ENCODE results near the gene ZNF335. TPM values are rescaled to one million over a fixed set of nuclear protein-coding genes. Genes with fewer than 3 reads are reported as not detected.
"Not testable (repeated sequence)": the region's sequence is repeated elsewhere in the genome, so short reads cannot be mapped to it uniquely, and the experiment has no call there.

ZNF335 gene
- total RNA-seq, 2 donors from 2014 or later = 21.4 to 43.4 TPM

GRCh38 chr20:45905505-45906079 is 66.4 kb downstream of the ZNF335 start:
- intact Hi-C loops (cut with DNase I) = no loop called here

DNA sequence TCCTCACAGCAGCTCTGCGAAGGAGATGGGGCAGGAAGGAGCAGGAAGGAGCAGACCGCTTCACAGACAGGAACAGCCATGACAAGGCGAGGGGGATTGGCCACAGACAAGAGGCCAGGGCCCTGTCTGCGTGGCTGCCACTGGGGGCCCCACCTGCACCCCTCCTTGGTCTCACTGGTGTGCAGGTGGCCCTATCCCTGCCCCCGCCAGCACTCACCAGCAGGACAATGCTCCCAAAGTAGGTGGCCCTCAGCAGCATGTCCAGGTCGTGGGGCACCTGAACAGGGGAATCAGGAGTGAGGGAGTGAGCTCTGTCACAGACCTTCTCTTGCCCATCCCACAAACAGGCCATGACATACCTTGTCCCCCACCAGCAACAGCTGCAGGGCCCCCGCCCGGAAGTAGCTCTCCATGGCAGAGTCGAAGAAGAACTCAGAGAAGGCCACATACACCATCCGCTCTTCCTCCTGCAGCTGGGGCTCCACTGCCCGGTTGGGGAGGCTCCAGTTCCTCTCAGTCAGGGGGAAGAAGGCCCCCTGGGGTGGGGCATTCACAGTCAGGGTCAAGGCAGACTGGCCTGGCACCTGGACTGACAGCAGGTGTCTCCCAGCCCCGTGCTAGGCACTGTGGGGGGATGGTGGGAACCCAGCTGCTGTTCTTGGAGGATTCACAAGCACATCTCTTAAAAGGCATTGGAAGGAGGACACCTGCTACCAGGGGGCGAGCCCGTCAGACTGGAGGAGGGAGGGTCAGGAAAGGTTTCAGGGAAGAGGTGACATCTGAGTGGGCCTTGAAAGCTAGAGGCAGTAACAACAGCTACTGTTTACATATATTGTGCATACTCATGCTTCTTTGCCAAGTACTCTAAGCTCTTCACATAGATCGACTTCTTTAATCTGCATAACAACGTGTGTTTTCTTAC is 67.2 kb downstream of the ZNF335 start:
- Histone ChIP-seq H3K4me3 (no peak overlapping the region), H3K4me1 (replicated peaks) (no peaks in the 10 kb centered on the region), H3K27ac (no peak overlapping the region), H3K9me3 (no peaks in the 10 kb centered on the region), H3K36me3 (no peaks in the 10 kb centered on the region), H3K27me3 (replicated peaks; ENCODE audit: insufficient read depth) (no peaks in the 10 kb centered on the region)
- intact Hi-C loops (cut with DNase I) = no loop called here
- TF ChIP-seq POLR2AphosphoS5 (IDR thresholded peaks at IDR 0.05) (no peak), CTCF (IDR thresholded peaks at IDR 0.05) (no peak), POLR2A (IDR thresholded peaks at IDR 0.05) (no peak)
- no peak for DNase-seq (ENCODE audit: low spot score)
- 85% methylated on average over 15 of the region's 16 CpGs for WGBS

More at GRCh38 chr20:45905505-45906079, 66.4 kb downstream of the ZNF335 start:
- no peaks in the 10 kb centered on the region for H3K36me3 ChIP-seq
- no peaks in the 10 kb centered on the region for H3K27me3 ChIP-seq (replicated peaks; ENCODE audit: insufficient read depth)
- DNase-seq (ENCODE audit: low spot score) = no peak
- WGBS = 92% methylated on average over 8 of the region's 8 CpGs
- H3K4me1 ChIP-seq (replicated peaks) = no peaks in the 10 kb centered on the region
- no peaks in the 10 kb centered on the region for H3K9me3 ChIP-seq
- no peak for TF ChIP-seq POLR2A (IDR thresholded peaks at IDR 0.05)
- TF ChIP-seq POLR2AphosphoS5 (IDR thresholded peaks at IDR 0.05) = no peak
- TF ChIP-seq CTCF (IDR thresholded peaks at IDR 0.05) = no peak
- no peak overlapping the region for H3K4me3 ChIP-seq
- no peak overlapping the region for H3K27ac ChIP-seq

DNA sequence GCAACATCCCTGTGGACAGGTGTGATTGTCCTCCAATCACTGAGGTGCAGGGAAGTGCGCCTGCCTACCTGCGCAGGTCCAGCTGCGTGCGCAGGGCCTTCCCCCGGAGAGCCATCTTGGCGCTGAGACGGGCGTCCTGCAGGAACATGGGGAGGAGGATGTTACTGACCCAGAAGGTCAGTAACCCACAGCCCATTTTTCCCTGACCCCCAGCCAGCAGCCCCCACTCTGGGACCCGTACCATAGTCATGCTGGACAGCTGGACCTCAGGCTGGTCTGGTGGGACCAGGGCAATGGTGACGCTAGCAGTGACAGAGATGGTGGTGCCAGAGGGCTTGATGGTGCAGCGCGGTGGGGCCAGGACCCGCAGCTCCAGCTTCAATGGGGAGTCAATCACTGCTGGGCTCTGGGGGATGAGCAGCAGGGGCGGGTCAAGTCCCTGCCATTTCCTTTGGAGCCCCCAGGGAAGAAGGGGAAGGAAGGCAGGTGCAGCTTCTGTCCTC is 69.8 kb downstream of the ZNF335 start:
- intact Hi-C loops (cut with DNase I) = no loop called here
- no peak overlapping the region for H3K27ac ChIP-seq
- H3K4me1 ChIP-seq (replicated peaks) = no peaks in the 10 kb centered on the region
- H3K9me3 ChIP-seq = no peaks in the 10 kb centered on the region
- DNase-seq (ENCODE audit: low spot score) = no peak
- TF ChIP-seq POLR2AphosphoS5 (IDR thresholded peaks at IDR 0.05) (no peak), CTCF (IDR thresholded peaks at IDR 0.05) (no peak), POLR2A (IDR thresholded peaks at IDR 0.05) (no peak)
- H3K27me3 ChIP-seq (replicated peaks; ENCODE audit: insufficient read depth) = no peaks in the 10 kb centered on the region
- WGBS = 96% methylated on average over 14 of the region's 14 CpGs
- no peak overlapping the region for H3K4me3 ChIP-seq
- H3K36me3 ChIP-seq = no peaks in the 10 kb centered on the region

DNA sequence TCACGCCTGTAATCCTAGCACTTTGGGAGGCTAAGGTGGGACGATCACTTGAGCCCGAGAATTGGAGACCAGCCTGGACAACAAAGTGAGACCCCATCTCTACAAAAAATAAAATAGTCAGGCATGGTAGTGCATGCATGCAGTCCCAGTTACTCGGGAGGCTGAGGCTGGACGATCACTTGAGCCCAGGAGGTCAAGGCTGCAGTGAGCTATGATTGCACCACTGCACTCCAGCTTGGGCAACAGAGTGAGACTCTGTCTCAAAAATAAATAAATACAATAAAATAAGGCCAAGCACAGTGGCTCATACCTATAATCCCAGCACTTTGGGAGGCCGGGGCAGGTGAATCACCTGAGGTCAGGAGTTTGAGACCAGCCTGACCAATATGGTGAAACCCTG is 70.7 kb downstream of the ZNF335 start:
- H3K4me3 ChIP-seq; H3K27me3 ChIP-seq (replicated peaks; ENCODE audit: insufficient read depth); H3K4me1 ChIP-seq (replicated peaks); intact Hi-C loops (cut with DNase I); H3K27ac ChIP-seq; DNase-seq (ENCODE audit: low spot score); H3K9me3 ChIP-seq; H3K36me3 ChIP-seq: not testable (repeated sequence)
- WGBS = 95% methylated on average over 6 of the region's 6 CpGs

- Histone ChIP-seq H3K36me3 (no peaks in the 10 kb centered on the region), H3K4me3 (no peak overlapping the region), H3K27me3 (replicated peaks; ENCODE audit: insufficient read depth) (no peaks in the 10 kb centered on the region), H3K9me3 (no peaks in the 10 kb centered on the region), H3K4me1 (replicated peaks) (no peaks in the 10 kb centered on the region), H3K27ac (no peak overlapping the region)
- 88% methylated on average over 13 of the region's 13 CpGs for WGBS
- intact Hi-C loops (cut with DNase I) = loop anchor here (10.0 kb wide), 1 partner anchor 66 kb away; no protein-coding TSS in a partner anchor
- DNase-seq (ENCODE audit: low spot score) = no peak
- TF ChIP-seq CTCF (IDR thresholded peaks at IDR 0.05) = no peak
- no peak for TF ChIP-seq POLR2A (IDR thresholded peaks at IDR 0.05)
- TF ChIP-seq POLR2AphosphoS5 (IDR thresholded peaks at IDR 0.05) = no peak
These were observed 72.8 kb downstream of the ZNF335 start for GRCh38 chr20:45899046-45899835.
